A673 (cell line): Measurements from ENCODE around the gene GIGYF2. TPM values are rescaled to one million over a fixed set of nuclear protein-coding genes. Genes with fewer than 3 reads are reported as not detected.

Experiments
- BruUV-seq: library from RNA; stranded (reverse); fragments of 400-500 nt; replicated peaks from 2 replicates; lab custom pipeline; 2021; lab: Mats Ljungman, UMichigan
- CTCF ChIA-PET: fragments of 300-600 bp; sonication (Branson Sonifier 250); formaldehyde crosslinking; loops from one replicate; lab custom pipeline; 2022; ENCODE audit warnings: antibody characterized with exemption; lab: Charles Lee
- POLR2A ChIA-PET: fragments of 300-600 bp; sonication (Branson Sonifier 250); formaldehyde crosslinking; loops from one replicate; lab custom pipeline; 2022; ENCODE audit warnings: antibody characterized with exemption; ENCODE audit not compliant: low non-redundant PET; lab: Charles Lee
- DNase-seq: peaks from one replicate; pipeline ENCODE4 v3.0.0-alpha.2; 2015; ENCODE audit warnings: low spot score
- H3K27ac ChIP-seq: fragments of 200-600 bp; sonication (generic); 2 replicates; pipeline ENCODE4 v1.5.1; 2016; ENCODE audit warnings: mixed run types, low read depth, mild to moderate bottlenecking, mixed read lengths, antibody characterized with exemption, low read length; ENCODE audit not compliant: poor library complexity, severe bottlenecking
- H3K27me3 ChIP-seq: fragments of 200-600 bp; sonication (generic); replicated peaks from 2 replicates; pipeline ENCODE4 v1.6.1; 2017; ENCODE audit warnings: mixed run types, low read depth, mild to moderate bottlenecking, mixed read lengths, antibody characterized with exemption, low read length; ENCODE audit not compliant: insufficient read depth, poor library complexity
- H3K36me3 ChIP-seq: fragments of 200-600 bp; sonication (generic); 2 replicates; pipeline ENCODE4 v1.6.1; 2016; ENCODE audit warnings: mixed run types, mild to moderate bottlenecking, mixed read lengths, antibody characterized with exemption, low read length; ENCODE audit not compliant: insufficient read depth, poor library complexity, severe bottlenecking
- H3K4me1 ChIP-seq: fragments of 200-600 bp; sonication (generic); 2 replicates; pipeline ENCODE4 v1.6.1; 2017; ENCODE audit warnings: mixed run types, mild to moderate bottlenecking, mixed read lengths, antibody characterized with exemption, low read length; ENCODE audit not compliant: insufficient read depth, poor library complexity, severe bottlenecking
- H3K4me3 ChIP-seq: fragments of 200-600 bp; sonication (generic); 2 replicates; pipeline ENCODE4 v1.5.1; 2016; ENCODE audit warnings: low read depth, mixed run types, mild to moderate bottlenecking, mixed read lengths, low read length; ENCODE audit not compliant: poor library complexity, severe bottlenecking
- H3K9me3 ChIP-seq: fragments of 200-600 bp; sonication (generic); 2 replicates; pipeline ENCODE4 v1.6.1; 2016; ENCODE audit warnings: mixed run types, low read depth, mild to moderate bottlenecking, mixed read lengths, antibody characterized with exemption, low read length; ENCODE audit not compliant: poor library complexity, severe bottlenecking
- CTCF ChIP-seq: fragments of 300-800, 200-600 bp; sonication (generic); conservative IDR thresholded peaks from 2 replicates; pipeline ENCODE4 v1.5.1; 2017; ENCODE audit warnings: low read depth, mild to moderate bottlenecking, antibody characterized with exemption, low read length, moderate library complexity, mixed read lengths
- EZH2 ChIP-seq: fragments of 200-600 bp; sonication (generic); IDR thresholded peaks from 2 replicates; pipeline ENCODE4 v1.6.1; 2017; ENCODE audit warnings: borderline replicate concordance, low read depth, mild to moderate bottlenecking, mixed read lengths, antibody characterized with exemption, low read length; ENCODE audit not compliant: poor library complexity, severe bottlenecking
- intact Hi-C: fragments of 100-400 bp; cut with micrococcal nuclease; formaldehyde crosslinking; loops from one replicate; pipeline ENCODE4 v1.10.0; 2022; ENCODE audit not compliant: unreplicated experiment
- total RNA-seq: library from RNA; stranded (reverse); gene quantifications from 2 replicates; pipeline ENCODE4 v1.2.3, GENCODE V29; 2021

Gene GIGYF2
- total RNA-seq, 1 experiment from 2014 or later, result 62.8 TPM

- ChIA-PET CTCF (no interaction called here), POLR2A (no interaction called here)
- no TSS peak for BruUV-seq
- Histone ChIP-seq H3K4me1 (no peaks in the 10 kb centered on the region), H3K27ac (no peak overlapping the region), H3K27me3 (no peaks in the 10 kb centered on the region), H3K4me3 (no peak overlapping the region), H3K36me3 (peaks cover 40% of the 10 kb centered on the region), H3K9me3 (no peaks in the 10 kb centered on the region)
- no peak for DNase-seq
- no peak for TF ChIP-seq CTCF
- intact Hi-C loops, result no loop called here
Observed at GRCh38 chr2:232757905-232758304, 60.8 kb downstream of the GIGYF2 start.

GRCh38 chr2:232761301-232761907 lies 64.3 kb downstream of the GIGYF2 start:
- BruUV-seq, result no TSS peak
- peaks cover 35% of the 10 kb centered on the region for H3K36me3 ChIP-seq
- no peaks in the 10 kb centered on the region for H3K4me1 ChIP-seq
- H3K9me3 ChIP-seq, result no peaks in the 10 kb centered on the region
- H3K27ac ChIP-seq, result no peak overlapping the region
- H3K4me3 ChIP-seq, result no peak overlapping the region
- intact Hi-C loops, result no loop called here
- CTCF ChIA-PET, result no interaction called here
- POLR2A ChIA-PET, result no interaction called here
- H3K27me3 ChIP-seq, result no peaks in the 10 kb centered on the region
- DNase-seq, result peak; percentile 43
- TF ChIP-seq EZH2 (no peak), CTCF (peak; percentile 63)

GRCh38 chr2:232767866-232768265 lies 70.7 kb downstream of the GIGYF2 start:
- Histone ChIP-seq H3K9me3 (no peaks in the 10 kb centered on the region), H3K4me3 (no peak overlapping the region), H3K4me1 (no peaks in the 10 kb centered on the region), H3K27me3 (no peaks in the 10 kb centered on the region), H3K27ac (no peak overlapping the region), H3K36me3 (peaks cover 30% of the 10 kb centered on the region)
- POLR2A ChIA-PET, result no interaction called here
- BruUV-seq, result no TSS peak
- intact Hi-C loops, result no loop called here
- CTCF ChIA-PET, result no interaction called here
- no peak for DNase-seq
- TF ChIP-seq CTCF (no peak), EZH2 (no peak)
